Fibroblast of lung (primary cell): ENCODE data around the gene KDR. TPM values are rescaled to one million over a fixed set of nuclear protein-coding genes. Genes with fewer than 3 reads are reported as not detected.

Experiments
- DNase-seq, 2 donors: peaks; one replicate each; pipeline versions ENCODE4 v3.0.0 to v3.0.0-alpha.2; 2010; ENCODE audit warnings: low read depth in 2 of 2
- H2AFZ ChIP-seq: 2 replicates; pipeline ENCODE4 v1.5.1; 2012; ENCODE audit warnings: low read length, control low read depth, inconsistent platforms
- H3K27ac ChIP-seq: 2 replicates; pipeline ENCODE4 v1.5.1; 2011; ENCODE audit warnings: low read length, control low read depth; ENCODE audit not compliant: insufficient read depth
- H3K27me3 ChIP-seq: 2 replicates; pipeline ENCODE4 v1.5.1; 2011; ENCODE audit warnings: mild to moderate bottlenecking, low read length; ENCODE audit not compliant: control insufficient read depth, insufficient read depth
- H3K36me3 ChIP-seq: 2 replicates; pipeline ENCODE4 v1.5.1; 2011; ENCODE audit warnings: low read length; ENCODE audit not compliant: control insufficient read depth, insufficient read depth
- H3K4me1 ChIP-seq: 2 replicates; pipeline ENCODE4 v1.5.1; 2011; ENCODE audit warnings: low read length; ENCODE audit not compliant: control insufficient read depth, insufficient read depth; ENCODE audit errors: extremely low read depth
- H3K4me2 ChIP-seq: 2 replicates; pipeline ENCODE4 v1.5.1; 2011; ENCODE audit warnings: low read length, control low read depth; ENCODE audit not compliant: insufficient read depth; ENCODE audit errors: extremely low read depth
- H3K4me3 ChIP-seq, 4 experiments: fragments of 200-600 bp in 1 of 4; sonication (generic) in 1 of 4; replicated peaks in 1 of 4; 2 replicates each; pipeline ENCODE4 v1.5.1; 2011 to 2016; ENCODE audit warnings: low read length in 4 of 4, low read depth in 3 of 4, mild to moderate bottlenecking in 3 of 4, control low read depth in 2 of 4, inconsistent platforms in 1 of 4, mixed read lengths in 1 of 4; ENCODE audit not compliant: insufficient read depth in 1 of 4; ENCODE audit errors: control extremely low read depth in 1 of 4
- H3K79me2 ChIP-seq: 2 replicates; pipeline ENCODE4 v1.5.1; 2012; ENCODE audit warnings: mild to moderate bottlenecking, low read length, inconsistent platforms; ENCODE audit not compliant: control insufficient read depth, insufficient read depth
- H3K9ac ChIP-seq: 2 replicates; pipeline ENCODE4 v1.5.1; 2011; ENCODE audit warnings: mild to moderate bottlenecking, low read length, control low read depth; ENCODE audit not compliant: insufficient read depth
- H3K9me3 ChIP-seq: 2 replicates; pipeline ENCODE4 v1.5.1; 2012; ENCODE audit warnings: low read depth, low read length; ENCODE audit not compliant: control insufficient read depth, insufficient read depth
- H4K20me1 ChIP-seq: 2 replicates; pipeline ENCODE4 v1.5.1; 2011; ENCODE audit warnings: low read length; ENCODE audit not compliant: control insufficient read depth, insufficient read depth; ENCODE audit errors: extremely low read depth
- CTCF ChIP-seq, 2 donors: IDR thresholded peaks in 1 of 2; conservative IDR thresholded peaks in 1 of 2; 1 replicate in 1 of 2; 2 replicates in 1 of 2; pipeline ENCODE4 v1.5.1; 2011 to 2012; ENCODE audit warnings: low read length in 2 of 2, control low read depth in 1 of 2, inconsistent platforms in 1 of 2, low read depth in 1 of 2, mild to moderate bottlenecking in 1 of 2
- EZH2 ChIP-seq: IDR thresholded peaks from 2 replicates; pipeline ENCODE4 v1.5.1; 2012; ENCODE audit warnings: low read length, control low read depth, mild to moderate bottlenecking; ENCODE audit errors: missing control alignments
- polyA plus RNA-seq, 2 donors: library from polyadenylated mRNA; depleted of rRNA in 1 of 2; stranded (reverse) in 1 of 2; unstranded in 1 of 2; fragments of >200 nt; gene quantifications; 2 replicates each; pipeline ENCODE4 v1.2.1, GENCODE V29; 2011 to 2012; ENCODE audit warnings: missing spikeins in 1 of 2
- total RNA-seq: library from RNA; depleted of rRNA; stranded (reverse); fragments of >200 nt; gene quantifications from 2 replicates; pipeline ENCODE4 v1.2.1, GENCODE V29; 2014

Gene KDR
- total and polyA plus RNA-seq, 2 donors (not counting 1 experiment from before 2014, with no cell fraction given), result 0.05 TPM; not detected in 1

DNA sequence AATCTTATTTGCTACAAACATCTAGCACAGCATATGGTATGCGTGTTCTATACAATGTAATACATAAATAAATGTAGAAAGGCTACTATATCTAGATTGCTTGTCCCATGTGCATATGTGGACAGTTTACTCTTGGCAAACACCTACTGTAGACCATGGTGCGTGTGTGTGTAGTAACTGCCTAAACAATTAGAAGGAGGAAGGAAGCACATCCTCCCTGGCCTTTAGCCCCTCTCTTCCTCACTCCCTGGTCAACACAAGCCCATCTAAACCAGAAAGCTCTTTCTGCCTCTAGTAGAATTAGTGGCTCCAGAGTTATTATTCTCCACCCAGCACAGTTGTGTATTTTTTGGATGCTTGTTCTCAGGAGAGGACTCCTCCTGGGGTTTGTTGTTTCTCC, 73.9 kb downstream of the KDR start:
- no peak overlapping the region for H3K27ac ChIP-seq
- H3K4me1 ChIP-seq, result no peaks in the 10 kb centered on the region
- H2AFZ ChIP-seq, result no peak overlapping the region
- H3K4me3 ChIP-seq, result no peak overlapping the region
- no peaks in the 10 kb centered on the region for H3K36me3 ChIP-seq
- no peaks in the 10 kb centered on the region for H3K9me3 ChIP-seq
- no peaks in the 10 kb centered on the region for H4K20me1 ChIP-seq
- H3K4me2 ChIP-seq, result no peak overlapping the region
- TF ChIP-seq CTCF (conservative IDR thresholded peaks at IDR 0.05 in 1 of 2, IDR thresholded peaks at IDR 0.05 in 1 of 2; ENCODE audit: low read depth in 1 of 2, low read length in 2 of 2) (no peak), EZH2 (no peak)
- H3K27me3 ChIP-seq, result no peaks in the 10 kb centered on the region
- no peak overlapping the region for H3K9ac ChIP-seq
- H3K79me2 ChIP-seq, result no peaks in the 10 kb centered on the region
- no peak for DNase-seq

GRCh38 chr4:55050418-55050950, 74.9 kb downstream of the KDR start:
- H3K36me3 ChIP-seq, result no peaks in the 10 kb centered on the region
- TF ChIP-seq EZH2, result no peak
- TF ChIP-seq CTCF (conservative IDR thresholded peaks at IDR 0.05 in 1 of 2, IDR thresholded peaks at IDR 0.05 in 1 of 2; ENCODE audit: low read depth in 1 of 2, low read length in 2 of 2), result no peak
- H4K20me1 ChIP-seq, result no peaks in the 10 kb centered on the region
- H3K27me3 ChIP-seq, result no peaks in the 10 kb centered on the region
- no peaks in the 10 kb centered on the region for H3K79me2 ChIP-seq
- no peak overlapping the region for H3K9ac ChIP-seq
- no peak for DNase-seq
- H3K4me2 ChIP-seq, result no peak overlapping the region
- H2AFZ ChIP-seq, result no peak overlapping the region
- no peak overlapping the region for H3K27ac ChIP-seq
- H3K4me3 ChIP-seq, result no peak overlapping the region
- no peaks in the 10 kb centered on the region for H3K4me1 ChIP-seq
- no peaks in the 10 kb centered on the region for H3K9me3 ChIP-seq

GRCh38 chr4:55038176-55038890, 87.1 kb downstream of the KDR start:
- H3K9ac ChIP-seq, result no peak overlapping the region
- H4K20me1 ChIP-seq, result no peaks in the 10 kb centered on the region
- no peak overlapping the region for H2AFZ ChIP-seq
- H3K4me2 ChIP-seq, result no peak overlapping the region
- H3K9me3 ChIP-seq, result no peaks in the 10 kb centered on the region
- H3K36me3 ChIP-seq, result no peaks in the 10 kb centered on the region
- no peak overlapping the region for H3K4me3 ChIP-seq
- no peak for TF ChIP-seq EZH2
- no peak for TF ChIP-seq CTCF (conservative IDR thresholded peaks at IDR 0.05 in 1 of 2, IDR thresholded peaks at IDR 0.05 in 1 of 2; ENCODE audit: low read depth in 1 of 2, low read length in 2 of 2)
- H3K27me3 ChIP-seq, result no peaks in the 10 kb centered on the region
- H3K27ac ChIP-seq, result no peak overlapping the region
- peak; percentile 29 to 77 for DNase-seq
- H3K79me2 ChIP-seq, result no peaks in the 10 kb centered on the region
- H3K4me1 ChIP-seq, result no peaks in the 10 kb centered on the region
